COLO668 (cell line): ENCODE data around the gene LCLAT1.
A peak's percentile ranks its signal among the peaks of the same experiment; 100 is the strongest.
"Not testable (repeated sequence)": the region's sequence is repeated elsewhere in the genome, so short reads cannot be mapped to it uniquely, and the experiment has no call there.

Experiments
- DNase-seq: peaks from one replicate; lab custom pipeline; 2025; ENCODE audit not compliant: unreplicated experiment; lab: John Stamatoyannopoulos, UW

LCLAT1 gene

GRCh38 chr2:30633039-30633438, 186.0 kb downstream of the LCLAT1 start:
- no peak for DNase-seq

DNA sequence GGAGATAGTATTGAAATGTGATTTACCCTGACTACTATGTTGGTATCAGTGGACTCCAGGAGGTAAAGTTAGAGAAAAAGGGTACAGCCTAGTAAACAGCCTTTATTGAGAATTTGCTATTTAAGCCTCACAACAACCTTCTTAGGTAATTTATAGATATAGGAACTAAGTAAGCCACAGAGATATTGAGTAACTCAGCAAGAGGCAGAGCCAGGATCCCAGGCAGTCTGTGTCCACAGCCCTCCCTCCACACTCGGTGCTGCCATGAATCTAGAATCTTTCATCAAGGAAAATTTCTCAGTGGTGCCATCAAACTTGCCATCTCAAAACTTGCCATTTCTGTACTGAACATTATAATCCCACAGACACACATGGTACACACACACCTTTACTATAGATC, 189.3 kb downstream of the LCLAT1 start:
- DNase-seq: no peak

DNA sequence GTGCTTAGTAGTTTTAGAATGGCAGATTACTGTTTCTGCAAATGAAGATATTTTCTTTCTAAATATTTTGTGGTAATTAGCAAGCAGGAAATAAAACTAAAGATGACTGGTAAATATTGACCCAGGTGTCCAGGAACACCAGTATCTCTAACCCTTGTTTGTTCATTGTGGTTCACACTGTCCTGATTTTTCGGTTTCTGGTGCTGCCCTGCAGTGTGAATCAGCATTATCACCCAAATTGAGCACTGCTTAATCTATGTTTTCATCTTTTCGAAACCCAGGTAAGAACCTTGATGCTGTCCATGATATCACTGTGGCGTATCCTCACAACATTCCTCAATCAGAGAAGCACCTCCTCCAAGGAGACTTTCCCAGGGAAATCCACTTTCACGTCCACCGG, 192.8 kb downstream of the LCLAT1 start:
- no peak for DNase-seq

- peak; percentile 16 for DNase-seq
These were observed 194.8 kb downstream of the LCLAT1 start for GRCh38 chr2:30641765-30642345.

DNA sequence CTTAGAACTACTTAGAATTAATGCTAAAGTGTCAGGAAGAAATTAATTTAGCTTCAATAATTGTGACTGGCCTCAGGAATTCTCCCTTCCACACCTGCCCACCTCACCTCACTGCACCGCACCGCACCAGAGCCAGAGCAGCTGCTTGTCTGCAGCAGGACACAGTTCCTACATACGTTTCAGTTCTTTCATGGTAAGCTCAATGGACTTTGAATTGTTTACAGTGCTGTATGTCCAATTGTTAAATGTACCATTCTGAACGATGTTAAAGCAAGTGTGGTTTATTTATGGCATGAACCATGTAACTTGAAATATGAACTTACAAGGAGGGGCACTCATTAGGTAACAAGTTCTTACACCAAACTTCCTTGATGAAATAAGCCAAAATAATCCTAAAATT, 196.0 kb downstream of the LCLAT1 start:
- not testable (repeated sequence) for DNase-seq

DNA sequence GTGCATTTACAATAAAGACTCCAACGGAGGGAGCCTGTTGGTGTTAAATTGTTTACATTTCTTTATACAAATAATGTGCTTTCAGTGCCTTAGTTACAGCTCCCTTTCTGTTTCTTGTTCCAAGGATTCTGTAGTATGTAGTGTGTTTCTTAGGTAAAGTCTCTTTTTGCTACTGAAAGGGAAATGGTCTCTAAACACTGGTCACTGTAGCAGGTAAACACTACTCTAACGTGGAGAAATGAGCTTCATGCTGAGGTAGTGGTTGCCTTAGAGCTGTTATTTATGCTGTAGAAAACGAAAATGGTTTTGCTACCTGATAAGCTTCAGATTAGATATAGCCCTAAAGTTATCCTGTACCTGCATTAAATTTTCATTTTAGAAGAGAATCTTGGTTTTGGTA, 196.6 kb downstream of the LCLAT1 start:
- DNase-seq: no peak

- DNase-seq: peak; percentile 9
These were observed 198.2 kb downstream of the LCLAT1 start for GRCh38 chr2:30645081-30645744.

DNA sequence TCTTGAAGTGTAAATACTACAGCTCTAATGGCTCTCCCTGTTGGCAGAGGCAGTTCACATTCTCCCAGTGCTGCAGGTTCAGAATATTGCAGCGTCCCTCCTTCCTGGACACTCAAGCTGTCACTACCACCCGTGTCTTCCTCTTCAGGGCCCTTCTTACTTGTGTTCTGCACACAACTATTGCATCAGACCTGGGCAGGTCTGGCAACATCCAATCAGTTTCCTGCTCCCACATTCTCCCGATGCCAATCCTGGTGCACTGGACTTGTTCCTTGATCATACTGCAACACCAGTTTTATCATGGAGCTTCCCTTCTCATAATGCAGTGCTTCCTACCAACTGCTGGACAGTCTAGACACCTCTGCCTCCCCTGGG, 198.7 kb downstream of the LCLAT1 start:
- no peak for DNase-seq

DNA sequence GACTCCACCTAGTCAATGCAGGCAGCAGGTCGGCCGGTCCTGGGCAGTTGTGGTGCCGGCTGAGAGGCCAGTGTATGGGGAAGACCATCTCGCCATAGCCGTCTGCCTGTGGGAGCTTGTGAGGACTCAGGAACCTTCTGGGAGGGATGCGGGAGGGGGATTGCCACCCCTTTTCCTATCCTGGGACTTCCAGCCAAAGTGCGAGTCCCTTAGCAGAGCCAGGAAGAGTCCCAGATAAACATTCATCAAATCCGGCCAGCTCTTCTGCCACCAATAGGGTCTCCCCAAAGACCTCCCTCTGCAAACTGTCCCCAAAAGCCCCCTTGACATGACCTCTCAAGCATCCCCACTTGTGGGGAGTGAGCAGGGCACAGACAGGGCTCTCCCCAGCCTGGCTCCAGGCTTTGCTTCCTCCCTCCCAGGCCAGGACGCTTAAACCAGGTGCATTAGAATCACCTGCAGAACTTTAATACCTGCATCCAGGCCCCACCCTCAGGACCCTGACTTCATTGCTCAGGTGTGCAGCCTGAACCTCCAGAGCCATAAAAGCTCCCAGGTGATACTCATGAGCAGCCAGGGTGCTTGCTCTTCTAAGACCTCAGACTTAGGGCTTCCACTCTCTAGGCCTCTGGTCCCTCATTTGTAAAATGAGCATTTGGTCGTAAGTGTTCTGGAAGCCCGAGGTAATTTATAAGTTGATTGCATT, 200.9 kb downstream of the LCLAT1 start:
- no peak for DNase-seq

DNA sequence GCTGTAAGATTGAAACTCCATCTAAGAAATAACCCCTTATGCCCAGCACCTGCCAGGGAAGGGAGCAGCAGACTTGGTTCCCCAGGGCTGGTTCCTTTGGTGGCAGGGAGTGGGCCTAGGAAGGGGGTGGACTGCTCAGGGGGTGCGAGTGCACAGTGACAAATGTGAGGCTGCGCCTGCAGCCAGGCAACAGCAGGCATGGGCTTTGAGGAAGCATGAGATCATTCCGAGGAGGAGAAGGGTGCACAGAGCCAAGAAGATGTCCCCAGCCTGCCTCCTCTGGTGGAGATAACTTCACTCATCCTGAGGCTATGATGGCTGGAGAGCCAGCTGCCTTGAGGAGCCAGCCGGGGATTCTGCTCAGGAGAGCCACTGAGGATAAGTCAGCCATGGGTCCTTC, 202.2 kb downstream of the LCLAT1 start:
- DNase-seq: no peak

GRCh38 chr2:30649828-30650227, 202.8 kb downstream of the LCLAT1 start:
- no peak for DNase-seq

DNA sequence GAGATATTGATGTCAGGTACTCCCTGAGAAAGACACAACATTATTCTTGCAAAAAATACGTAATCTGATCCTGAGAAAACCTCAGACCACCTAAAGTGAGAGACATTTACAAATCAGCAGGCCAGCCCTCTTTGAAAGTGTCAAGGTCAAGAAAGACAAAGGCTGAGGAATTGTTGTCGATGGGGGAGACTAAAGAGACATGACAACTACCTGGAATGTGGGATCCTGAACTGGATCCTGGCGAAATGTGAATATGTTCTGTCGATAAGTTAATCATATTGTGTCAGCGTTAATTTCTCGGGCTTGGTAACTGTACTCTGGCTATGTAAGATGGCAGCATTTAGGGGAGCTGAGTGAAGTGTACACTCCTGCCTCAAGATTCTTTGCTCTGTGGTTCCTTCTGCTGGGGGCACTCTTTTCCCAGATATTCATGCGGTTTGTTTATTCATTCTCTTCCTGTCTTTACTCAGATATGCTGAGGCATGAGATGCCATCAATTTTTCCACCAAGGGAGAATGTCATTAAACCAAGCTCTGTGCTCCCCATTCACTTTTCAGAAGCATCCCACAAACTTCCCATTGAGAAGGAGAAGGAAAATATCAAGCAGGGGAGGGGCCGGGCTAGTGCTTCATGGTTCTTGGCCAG, 205.3 kb downstream of the LCLAT1 start:
- no peak for DNase-seq

DNA sequence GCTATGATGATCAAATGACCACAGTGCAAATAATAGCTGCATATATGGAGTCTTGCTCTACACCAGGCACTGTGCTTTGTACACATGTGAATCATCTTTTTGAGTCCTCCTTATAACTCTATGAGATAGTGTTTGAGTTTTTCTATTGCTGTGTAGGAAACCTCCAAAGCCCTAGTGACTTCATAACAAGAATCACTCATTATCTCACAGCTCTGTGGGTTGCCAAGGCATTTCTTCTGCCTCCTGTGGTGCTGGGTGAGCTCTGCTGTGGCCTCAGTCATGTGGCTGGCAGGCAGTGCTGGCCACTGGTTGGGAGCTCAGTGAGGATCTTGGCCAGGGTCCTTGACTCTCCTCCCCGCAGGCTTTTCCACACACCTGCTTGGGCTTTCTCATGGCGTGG, 206.8 kb downstream of the LCLAT1 start:
- DNase-seq: no peak

DNA sequence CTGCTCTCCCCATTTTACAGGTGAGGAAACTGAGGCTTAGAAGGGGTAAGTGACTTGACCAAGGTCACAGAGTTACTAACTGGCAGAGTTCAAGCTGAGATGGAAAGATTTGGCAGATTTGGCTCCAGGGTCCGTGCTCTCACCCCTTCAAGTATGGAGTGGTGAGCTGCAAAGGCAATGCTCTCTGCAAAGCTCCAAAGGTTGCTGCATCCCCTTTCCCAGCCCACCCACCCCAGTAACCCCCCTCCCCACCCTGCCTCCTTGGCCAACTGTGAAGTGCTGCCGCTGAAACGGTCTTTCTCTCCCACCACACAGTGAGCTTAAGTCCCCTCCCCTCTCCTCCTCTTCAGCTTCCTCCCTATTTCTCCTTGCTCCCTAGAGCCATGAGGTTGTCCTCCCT, 207.4 kb downstream of the LCLAT1 start:
- no peak for DNase-seq

DNA sequence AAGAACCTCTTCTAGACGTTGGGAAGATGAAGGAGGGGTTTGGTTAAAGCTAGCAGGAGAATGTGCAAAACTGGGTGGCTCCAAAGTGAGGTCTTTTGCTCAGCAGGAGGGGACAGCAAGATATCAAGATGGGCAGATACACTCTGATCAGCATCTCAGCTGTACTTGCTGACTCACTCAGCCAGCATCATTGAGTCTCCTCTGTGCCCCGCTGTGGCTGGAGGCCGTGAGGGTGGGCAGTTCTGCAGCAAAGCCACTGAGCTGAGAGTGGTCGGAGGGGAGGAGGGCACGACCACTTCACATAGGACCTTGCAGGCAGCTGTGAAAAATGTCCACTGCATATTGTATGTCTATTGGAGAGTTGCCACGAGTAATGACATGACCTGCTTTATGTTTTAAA, 208.2 kb downstream of the LCLAT1 start:
- no peak for DNase-seq

GRCh38 chr2:30655660-30656059, 208.6 kb downstream of the LCLAT1 start:
- DNase-seq: no peak

DNA sequence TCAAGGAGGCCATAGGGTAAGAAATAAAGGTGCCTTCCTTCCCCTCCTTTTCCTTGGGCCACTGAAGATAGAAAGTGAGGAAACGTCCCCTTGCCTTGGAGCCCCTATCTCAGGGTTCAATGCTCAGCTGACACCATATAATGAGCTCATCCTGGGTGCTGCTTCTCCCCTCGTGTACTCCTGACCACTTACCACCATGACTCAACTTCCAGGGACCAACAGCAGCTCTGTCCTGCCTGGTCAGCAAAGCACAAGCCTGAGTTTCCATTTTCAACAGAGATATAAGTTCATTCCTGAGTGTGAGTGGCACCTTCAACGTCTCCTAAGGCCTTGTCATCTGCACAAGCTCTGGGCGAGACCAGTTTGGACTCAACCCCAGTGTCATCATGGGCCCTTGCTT, 209.0 kb downstream of the LCLAT1 start:
- DNase-seq: no peak

- DNase-seq: no peak
These were observed 214.4 kb downstream of the LCLAT1 start for GRCh38 chr2:30661173-30662107.

- DNase-seq: peak; percentile 83
These were observed 215.5 kb downstream of the LCLAT1 start for GRCh38 chr2:30662268-30663131.

- no peak for DNase-seq
These were observed 216.3 kb downstream of the LCLAT1 start for GRCh38 chr2:30663321-30663720.
